GM23338 (cell line): ENCODE data around the gene ATP9B.

Experiments
- CREB1 ChIP-seq: fragments of 250-450 bp; sonication (Bioruptor Pico); IDR thresholded peaks from 2 replicates; pipeline ENCODE4 v1.5.0; 2020; ENCODE audit warnings: low read depth, mild to moderate bottlenecking, moderate library complexity
- CTCF ChIP-seq, 2 experiments: fragments of 200-600 bp in 1 of 2; sonication (generic) in 1 of 2; conservative IDR thresholded peaks; 2 replicates each; pipeline versions ENCODE4 v1.5.1 to v1.6.1; 2016 to 2017; ENCODE audit warnings: antibody characterized with exemption in 2 of 2, low read depth in 2 of 2, mild to moderate bottlenecking in 2 of 2, moderate library complexity in 1 of 2
- EZH2 ChIP-seq: fragments of 200-600 bp; sonication (generic); IDR thresholded peaks from one replicate; pipeline ENCODE4 v1.8.0; 2017; ENCODE audit warnings: antibody characterized with exemption, mild to moderate bottlenecking, low read depth; ENCODE audit not compliant: unreplicated experiment
- JUNB ChIP-seq: IDR thresholded peaks from one replicate; pipeline ENCODE4 v1.6.1; 2016; ENCODE audit warnings: antibody characterized with exemption; ENCODE audit not compliant: unreplicated experiment
- NANOG ChIP-seq: IDR thresholded peaks from 2 replicates; pipeline ENCODE4 v1.6.1; 2016; ENCODE audit warnings: antibody characterized with exemption, borderline replicate concordance
- POLR2AphosphoS5 ChIP-seq: IDR thresholded peaks from 2 replicates; pipeline ENCODE4 v1.6.1; 2016; ENCODE audit warnings: antibody characterized with exemption, low read depth
- REST ChIP-seq: IDR thresholded peaks from one replicate; pipeline ENCODE4 v1.6.1; 2018; ENCODE audit warnings: antibody characterized with exemption; ENCODE audit not compliant: unreplicated experiment

GRCh38 chr18:79065802-79066201 is 3.4 kb upstream of the ATP9B start:
- no peak for TF ChIP-seq REST
- TF ChIP-seq CTCF (conservative IDR thresholded peaks at IDR 0.05; ENCODE audit: low read depth in 2 of 2) = no peak
- no peak for TF ChIP-seq EZH2
- no peak for TF ChIP-seq CREB1 (CRISPR knock-in tag)
- TF ChIP-seq NANOG = no peak
- TF ChIP-seq POLR2AphosphoS5 = no peak
- TF ChIP-seq JUNB = no peak
